Osteocyte (in vitro differentiated cells): Measurements from ENCODE around the gene TJP3. TPM values are rescaled to one million over a fixed set of nuclear protein-coding genes. Genes with fewer than 3 reads are reported as not detected.
A peak's percentile ranks its signal among the peaks of the same experiment; 100 is the strongest.

ENCODE experiments used
- DNase-seq: peaks from one replicate; pipeline ENCODE4 v3.0.0; 2021; ENCODE audit warnings: mixed read lengths; ENCODE audit not compliant: unreplicated experiment; ENCODE audit errors: extremely low spot score
- H3K27ac Mint-ChIP-seq: one replicate; pipeline ENCODE4 v1.8.0; 2021; ENCODE audit warnings: mild to moderate bottlenecking, mixed read lengths; ENCODE audit not compliant: unreplicated experiment
- H3K27me3 Mint-ChIP-seq: one replicate; pipeline ENCODE4 v1.8.0; 2021; ENCODE audit warnings: mixed read lengths; ENCODE audit not compliant: unreplicated experiment
- H3K36me3 Mint-ChIP-seq: one replicate; pipeline ENCODE4 v1.8.0; 2021; ENCODE audit warnings: mixed read lengths; ENCODE audit not compliant: unreplicated experiment
- H3K4me1 Mint-ChIP-seq: one replicate; pipeline ENCODE4 v1.8.0; 2021; ENCODE audit warnings: mixed read lengths; ENCODE audit not compliant: unreplicated experiment
- H3K4me3 Mint-ChIP-seq: one replicate; pipeline ENCODE4 v1.8.0; 2021; ENCODE audit warnings: mild to moderate bottlenecking, moderate library complexity, mixed read lengths; ENCODE audit not compliant: unreplicated experiment
- H3K9me3 Mint-ChIP-seq: one replicate; pipeline ENCODE4 v1.8.0; 2021; ENCODE audit warnings: mixed read lengths; ENCODE audit not compliant: unreplicated experiment
- CTCF ChIP-seq: fragments of 200-600 bp; sonication (generic); IDR thresholded peaks from 2 replicates; pipeline ENCODE4 v1.5.0; 2021; ENCODE audit warnings: antibody characterized with exemption, mild to moderate bottlenecking, moderate library complexity
- total RNA-seq: library from RNA; stranded (reverse); gene quantifications from 2 replicates; pipeline ENCODE4 v1.2.1, GENCODE V29; 2021

The TJP3 gene
- total RNA-seq, 1 donor from 2014 or later = not detected

GRCh38 chr19:3693025-3693925, 14.9 kb upstream of the TJP3 start:
- Mint-ChIP-seq H3K4me1 (peaks cover 28% of the 10 kb centered on the region), H3K36me3 (peaks cover 11% of the 10 kb centered on the region), H3K27me3 (no peaks in the 10 kb centered on the region), H3K9me3 (no peaks in the 10 kb centered on the region), H3K4me3 (no peak overlapping the region), H3K27ac (peak overlapping the region; percentile 67)
- no peak for TF ChIP-seq CTCF
- no peak for DNase-seq

- Mint-ChIP-seq H3K4me3 (no peak overlapping the region), H3K27ac (no peak overlapping the region), H3K36me3 (peaks cover 11% of the 10 kb centered on the region), H3K4me1 (peaks cover 34% of the 10 kb centered on the region), H3K9me3 (no peaks in the 10 kb centered on the region), H3K27me3 (no peaks in the 10 kb centered on the region)
- TF ChIP-seq CTCF = no peak
- DNase-seq = no peak
These were observed 13.6 kb upstream of the TJP3 start for GRCh38 chr19:3694361-3695123.

GRCh38 chr19:3695124-3695733, 13.0 kb upstream of the TJP3 start:
- DNase-seq = no peak
- peaks cover 30% of the 10 kb centered on the region for H3K4me1 Mint-ChIP-seq
- H3K36me3 Mint-ChIP-seq = peaks cover 6% of the 10 kb centered on the region
- H3K4me3 Mint-ChIP-seq = no peak overlapping the region
- H3K27ac Mint-ChIP-seq = no peak overlapping the region
- TF ChIP-seq CTCF = no peak
- H3K9me3 Mint-ChIP-seq = no peaks in the 10 kb centered on the region
- H3K27me3 Mint-ChIP-seq = no peaks in the 10 kb centered on the region

- no peaks in the 10 kb centered on the region for H3K9me3 Mint-ChIP-seq
- TF ChIP-seq CTCF = no peak
- H3K27ac Mint-ChIP-seq = peak overlapping the region; percentile 57
- no peak overlapping the region for H3K4me3 Mint-ChIP-seq
- H3K27me3 Mint-ChIP-seq = no peaks in the 10 kb centered on the region
- no peaks in the 10 kb centered on the region for H3K36me3 Mint-ChIP-seq
- DNase-seq = no peak
- H3K4me1 Mint-ChIP-seq = peaks cover 33% of the 10 kb centered on the region
These were observed 12.1 kb upstream of the TJP3 start for GRCh38 chr19:3695986-3696659.
